BE2C (cell line): Measurements from ENCODE around the gene OR10H2.

Experiments used
- DNase-seq: peaks from one replicate; pipeline ENCODE4 v3.0.0-alpha.2; 2020
- H3K27me3 ChIP-seq: fragments of 250-450 bp; sonication (Bioruptor Pico); 2 replicates; pipeline ENCODE4 v1.5.1; 2020; ENCODE audit warnings: mild to moderate bottlenecking
- H3K36me3 ChIP-seq: fragments of 250-450 bp; sonication (Bioruptor Pico); 2 replicates; pipeline ENCODE4 v1.5.1; 2020; ENCODE audit warnings: mild to moderate bottlenecking
- H3K4me1 ChIP-seq: fragments of 250-450 bp; sonication (Bioruptor Pico); 2 replicates; pipeline ENCODE4 v1.5.1; 2020
- H3K4me3 ChIP-seq: 2 replicates; pipeline ENCODE4 v1.5.1; 2011; ENCODE audit warnings: low read depth, low read length
- H3K9me3 ChIP-seq: fragments of 250-450 bp; sonication (Bioruptor Pico); 2 replicates; pipeline ENCODE4 v1.5.1; 2020
- CTCF ChIP-seq: IDR thresholded peaks from 2 replicates; pipeline ENCODE4 v1.5.1; 2012; ENCODE audit warnings: mild to moderate bottlenecking, low read depth, low read length

Gene OR10H2

GRCh38 chr19:15696654-15697194, 31.1 kb upstream of the OR10H2 start:
- H3K9me3 ChIP-seq, result no peaks in the 10 kb centered on the region
- H3K4me1 ChIP-seq, result no peaks in the 10 kb centered on the region
- H3K36me3 ChIP-seq, result no peaks in the 10 kb centered on the region
- no peak for TF ChIP-seq CTCF
- H3K4me3 ChIP-seq, result peak overlapping the region; percentile 35
- no peak for DNase-seq
- no peaks in the 10 kb centered on the region for H3K27me3 ChIP-seq

DNA sequence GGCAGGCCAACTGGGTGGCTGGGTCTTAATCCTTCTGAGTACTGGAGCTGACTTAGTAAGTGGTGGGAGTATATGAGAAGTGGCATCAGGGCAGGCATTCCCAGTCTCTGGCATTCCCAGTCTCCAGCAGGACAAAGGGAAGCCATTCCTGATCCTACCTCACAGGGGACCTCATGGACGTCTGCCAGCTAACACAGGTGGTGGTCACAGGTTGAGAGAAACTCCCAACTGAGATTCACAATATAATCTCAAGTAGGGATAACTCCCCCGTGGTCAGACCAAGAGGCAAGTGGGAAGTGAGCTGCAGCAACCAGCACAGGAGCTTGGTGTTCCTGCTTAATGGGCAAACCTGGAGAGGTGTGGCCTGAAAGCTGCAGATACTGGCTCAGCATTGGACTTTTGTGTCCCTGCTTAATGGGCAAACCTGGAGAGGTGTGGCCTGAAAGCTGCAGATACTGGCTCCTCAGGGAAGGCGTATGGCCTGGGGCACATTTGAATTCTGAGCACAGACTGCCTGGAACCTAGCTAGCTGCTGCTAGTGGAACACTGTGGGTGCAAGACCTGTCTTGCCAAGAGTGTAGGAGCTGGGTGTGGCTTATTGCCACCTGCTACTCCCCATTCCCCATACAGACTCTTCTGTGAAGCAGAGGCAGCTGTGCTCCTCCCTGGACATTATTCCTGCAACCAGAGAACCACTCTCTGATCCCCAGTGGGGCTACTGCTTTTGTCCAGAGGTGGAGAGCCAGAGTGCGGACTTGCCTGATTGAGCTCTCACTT, 25.9 kb upstream of the OR10H2 start:
- Histone ChIP-seq H3K4me1 (no peaks in the 10 kb centered on the region), H3K4me3 (no peak overlapping the region), H3K27me3 (no peaks in the 10 kb centered on the region), H3K9me3 (no peaks in the 10 kb centered on the region), H3K36me3 (no peaks in the 10 kb centered on the region)
- TF ChIP-seq CTCF, result no peak
- no peak for DNase-seq

DNA sequence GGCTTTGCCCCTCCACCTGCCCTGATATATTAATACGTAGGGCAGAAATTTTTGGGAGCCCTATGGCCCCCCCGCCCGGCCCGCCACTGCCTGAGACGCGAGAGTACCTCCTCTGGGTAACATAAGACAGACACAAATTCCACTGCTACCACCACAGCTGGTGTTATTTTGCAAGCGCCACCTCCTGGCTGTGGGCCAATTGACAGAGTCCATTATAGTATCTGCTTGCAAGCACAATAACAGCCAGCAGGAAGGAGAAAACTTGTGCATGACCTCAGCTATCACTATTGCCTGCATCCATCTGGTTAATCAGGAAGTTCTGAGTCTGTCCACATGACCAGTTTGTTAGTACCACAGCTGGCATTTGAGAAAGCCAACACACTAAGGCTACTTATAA, 25.3 kb upstream of the OR10H2 start:
- Histone ChIP-seq H3K36me3 (no peaks in the 10 kb centered on the region), H3K27me3 (no peaks in the 10 kb centered on the region), H3K4me1 (no peaks in the 10 kb centered on the region), H3K9me3 (no peaks in the 10 kb centered on the region), H3K4me3 (no peak overlapping the region)
- 0 out of 2 replicates have a peak, but pooled peaks have one; percentile 6 for TF ChIP-seq CTCF
- peak; percentile 69 for DNase-seq

DNA sequence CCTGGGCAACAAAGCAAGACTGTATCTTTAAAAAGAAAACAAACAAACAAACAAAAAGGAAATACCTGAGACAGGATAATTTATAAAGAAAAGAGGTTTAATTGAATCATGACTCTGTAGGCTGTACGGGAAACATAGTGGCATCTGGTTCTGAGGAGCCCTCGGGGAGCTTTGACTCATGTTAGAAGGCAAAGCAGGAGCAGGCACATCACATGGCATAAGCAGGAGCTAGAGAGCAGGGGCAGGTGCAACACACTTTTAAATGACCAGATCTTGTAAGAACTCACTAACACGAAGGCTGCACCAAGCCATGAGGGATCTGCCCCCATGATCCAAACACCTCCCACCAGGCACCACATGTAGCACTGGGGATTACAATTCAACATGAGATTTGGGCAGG, 13.2 kb upstream of the OR10H2 start:
- no peak for DNase-seq
- Histone ChIP-seq H3K4me1 (no peaks in the 10 kb centered on the region), H3K27me3 (no peaks in the 10 kb centered on the region), H3K36me3 (no peaks in the 10 kb centered on the region), H3K4me3 (no peak overlapping the region), H3K9me3 (no peaks in the 10 kb centered on the region)
- no peak for TF ChIP-seq CTCF

GRCh38 chr19:15715642-15716041, 12.2 kb upstream of the OR10H2 start:
- Histone ChIP-seq H3K4me3 (no peak overlapping the region), H3K36me3 (no peaks in the 10 kb centered on the region), H3K27me3 (no peaks in the 10 kb centered on the region), H3K9me3 (no peaks in the 10 kb centered on the region), H3K4me1 (no peaks in the 10 kb centered on the region)
- DNase-seq, result no peak
- no peak for TF ChIP-seq CTCF

DNA sequence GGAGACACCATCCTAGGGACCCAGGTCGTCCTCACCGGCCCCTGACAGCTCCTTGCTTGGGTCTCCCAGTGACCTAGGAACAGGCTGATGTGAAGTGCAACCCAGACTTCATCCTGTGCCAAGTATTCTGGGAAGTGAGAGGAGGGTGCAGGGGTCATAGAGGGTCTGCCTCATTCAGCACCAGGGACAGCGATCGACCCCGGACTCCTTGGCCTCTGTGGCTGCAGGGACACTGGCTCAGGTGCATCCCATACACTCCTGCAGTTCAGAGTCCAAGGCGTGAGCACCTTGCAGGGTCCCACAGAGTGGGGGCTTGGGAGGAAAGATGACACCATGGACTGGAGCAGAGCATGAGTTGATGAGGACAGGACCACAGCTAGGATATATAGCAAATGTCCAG, 10.0 kb upstream of the OR10H2 start:
- no peaks in the 10 kb centered on the region for H3K4me1 ChIP-seq
- TF ChIP-seq CTCF, result no peak
- H3K27me3 ChIP-seq, result no peaks in the 10 kb centered on the region
- no peaks in the 10 kb centered on the region for H3K36me3 ChIP-seq
- no peak overlapping the region for H3K4me3 ChIP-seq
- DNase-seq, result no peak
- no peaks in the 10 kb centered on the region for H3K9me3 ChIP-seq
